Neural crest cell (in vitro differentiated cells): ENCODE measurements around the gene IBSP. TPM values are rescaled to one million over a fixed set of nuclear protein-coding genes. Genes with fewer than 3 reads are reported as not detected.

Experiments used
- total RNA-seq: library from RNA; stranded (reverse); gene quantifications from 2 replicates; pipeline ENCODE4 v1.2.1, GENCODE V29; 2021

IBSP gene
- total RNA-seq, 1 donor from 2014 or later = not detected

Other genes starting within 250 kb of the IBSP start
- gene DSPP, start 191.0 kb upstream of the IBSP start, total RNA-seq = not detected in 2 replicates
- gene DMP1, start 149.3 kb upstream of the IBSP start, total RNA-seq = not detected in 2 replicates
- gene MEPE, start 33.4 kb downstream of the IBSP start, total RNA-seq = not detected in 2 replicates
- 14.2 and 23.5 TPM in 2 replicates for gene SPP1, start 176.2 kb downstream of the IBSP start, total RNA-seq
- 37.3 and 37.9 TPM in 2 replicates for gene PKD2, start 208.1 kb downstream of the IBSP start, total RNA-seq